Measurements from ENCODE around the gene DPP7. TPM values are rescaled to one million over a fixed set of nuclear protein-coding genes. Genes with fewer than 3 reads are reported as not detected.
"Not testable (repeated sequence)": the region's sequence is repeated elsewhere in the genome, so short reads cannot be mapped to it uniquely, and the experiment has no call there.

Gene DPP7
- total and polyA plus RNA-seq, 2 donors: 112 to 476 TPM

DNA sequence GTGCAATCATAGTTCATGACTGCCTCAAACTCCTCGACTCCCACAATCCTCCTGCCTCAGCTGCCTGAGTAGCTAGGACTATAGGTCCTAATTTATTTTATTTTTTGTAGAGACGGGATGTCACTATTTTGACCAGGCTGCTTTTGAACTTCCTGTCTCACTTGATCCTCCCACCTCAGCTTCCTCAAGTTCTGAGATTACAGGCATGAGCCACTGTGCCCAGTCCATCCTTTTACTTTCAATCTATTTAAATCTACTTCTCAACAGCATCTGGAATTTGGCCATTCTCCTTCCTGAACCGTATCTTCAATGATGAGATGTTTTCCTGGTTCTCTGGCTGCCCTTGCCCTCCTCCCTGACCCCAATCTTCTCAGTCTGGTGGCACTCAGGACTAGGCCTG lies 12.3 kb upstream of the DPP7 start:
- Histone ChIP-seq H3K27me3 (ENCODE audit: control insufficient read depth in 2 of 2, insufficient read depth in 1 of 2, low read length in 1 of 2) (peaks cover 0 to 25% of the 10 kb centered on the region in 2 donors), H3K9me3 (ENCODE audit: control insufficient read depth in 2 of 2, insufficient read depth in 1 of 2, low read length in 1 of 2) (peaks cover 0 to 9% of the 10 kb centered on the region in 2 donors), H3K4me1 (ENCODE audit: control insufficient read depth in 2 of 2, insufficient read depth in 2 of 2, low read length in 2 of 2) (peaks cover 38 to 54% of the 10 kb centered on the region in 2 donors), H3K27ac (ENCODE audit: low read depth in 1 of 2, low read length in 1 of 2) (peak overlapping the region; percentile 1 to 71), H3K4me3 (ENCODE audit: low read length in 2 of 2) (no peak overlapping the region), H3K36me3 (ENCODE audit: control insufficient read depth in 2 of 2, insufficient read depth in 2 of 2, low read length in 1 of 2) (no peaks in the 10 kb centered on the region)
- no peak for DNase-seq (ENCODE audit: low read depth in 6 of 9, low spot score in 9 of 9)
- whole genome bisulfite sequencing: 44% methylated on average over 3 of the region's 3 CpGs

DNA sequence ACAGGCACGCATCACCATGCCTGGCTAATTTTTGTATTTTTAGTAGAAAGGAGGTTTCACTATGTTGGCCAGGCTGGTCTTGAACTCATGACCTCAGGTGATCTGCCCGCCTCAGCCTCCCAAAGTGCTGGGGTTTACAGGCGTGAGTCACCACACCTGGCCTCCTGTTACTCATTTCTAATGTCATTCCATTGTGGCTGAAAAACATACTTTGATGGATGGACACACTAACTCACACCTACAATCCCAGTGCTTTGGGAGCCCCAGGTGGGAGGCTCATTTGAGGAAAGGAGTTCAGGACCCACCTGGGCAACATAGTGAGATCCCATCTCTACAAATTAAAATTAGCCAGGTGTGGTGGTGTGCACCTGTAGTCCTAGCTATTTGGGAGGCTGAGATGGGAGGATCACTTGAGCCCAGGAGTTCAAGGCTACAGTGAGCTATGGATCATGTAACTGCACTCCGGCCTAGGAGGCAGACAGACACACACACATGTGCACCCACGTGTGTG lies 9.5 kb upstream of the DPP7 start:
- not testable (repeated sequence) for H3K36me3 ChIP-seq (ENCODE audit: control insufficient read depth in 2 of 2, insufficient read depth in 2 of 2, low read length in 1 of 2); DNase-seq (ENCODE audit: low read depth in 6 of 9, low spot score in 9 of 9); H3K27ac ChIP-seq (ENCODE audit: low read depth in 1 of 2, low read length in 1 of 2); H3K9me3 ChIP-seq (ENCODE audit: control insufficient read depth in 2 of 2, insufficient read depth in 1 of 2, low read length in 1 of 2); H3K27me3 ChIP-seq (ENCODE audit: control insufficient read depth in 2 of 2, insufficient read depth in 1 of 2, low read length in 1 of 2); H3K4me3 ChIP-seq (ENCODE audit: low read length in 2 of 2)
- WGBS: 97% methylated on average over 5 of the region's 5 CpGs
- H3K4me1 ChIP-seq (ENCODE audit: control insufficient read depth in 2 of 2, insufficient read depth in 2 of 2, low read length in 2 of 2): peaks cover 31 to 52% of the 10 kb centered on the region in 2 donors

DNA sequence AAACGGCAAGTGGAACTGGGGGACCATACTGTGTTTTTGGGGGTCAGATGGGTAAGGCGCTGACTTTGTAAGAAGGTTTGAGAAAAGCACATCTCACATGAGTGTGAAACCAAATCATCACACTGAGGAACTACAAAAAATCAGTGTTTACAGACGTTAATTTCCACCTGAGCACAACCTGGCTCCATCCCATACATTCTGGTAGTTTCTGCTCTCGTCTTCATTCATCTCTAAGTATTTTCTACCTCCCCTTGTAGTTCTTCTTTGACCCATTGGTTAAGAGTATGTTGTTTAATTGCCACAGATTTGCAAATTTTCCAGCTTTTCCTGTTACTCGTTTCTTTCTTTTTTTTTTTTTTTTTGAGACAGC lies 8.9 kb upstream of the DPP7 start:
- Histone ChIP-seq H3K4me3 (ENCODE audit: low read length in 2 of 2) (no peak overlapping the region), H3K9me3 (ENCODE audit: control insufficient read depth in 2 of 2, insufficient read depth in 1 of 2, low read length in 1 of 2) (no peaks in the 10 kb centered on the region), H3K27me3 (ENCODE audit: control insufficient read depth in 2 of 2, insufficient read depth in 1 of 2, low read length in 1 of 2) (no peaks in the 10 kb centered on the region), H3K36me3 (ENCODE audit: control insufficient read depth in 2 of 2, insufficient read depth in 2 of 2, low read length in 1 of 2) (no peaks in the 10 kb centered on the region), H3K27ac (ENCODE audit: low read depth in 1 of 2, low read length in 1 of 2) (peak overlapping the region in 1 of 2 donors; percentile 91), H3K4me1 (ENCODE audit: control insufficient read depth in 2 of 2, insufficient read depth in 2 of 2, low read length in 2 of 2) (peaks cover 25 to 49% of the 10 kb centered on the region in 2 donors)
- DNase-seq (ENCODE audit: low read depth in 6 of 9, low spot score in 9 of 9): no peak
- WGBS: 88% methylated on average over 5 of the region's 5 CpGs

DNA sequence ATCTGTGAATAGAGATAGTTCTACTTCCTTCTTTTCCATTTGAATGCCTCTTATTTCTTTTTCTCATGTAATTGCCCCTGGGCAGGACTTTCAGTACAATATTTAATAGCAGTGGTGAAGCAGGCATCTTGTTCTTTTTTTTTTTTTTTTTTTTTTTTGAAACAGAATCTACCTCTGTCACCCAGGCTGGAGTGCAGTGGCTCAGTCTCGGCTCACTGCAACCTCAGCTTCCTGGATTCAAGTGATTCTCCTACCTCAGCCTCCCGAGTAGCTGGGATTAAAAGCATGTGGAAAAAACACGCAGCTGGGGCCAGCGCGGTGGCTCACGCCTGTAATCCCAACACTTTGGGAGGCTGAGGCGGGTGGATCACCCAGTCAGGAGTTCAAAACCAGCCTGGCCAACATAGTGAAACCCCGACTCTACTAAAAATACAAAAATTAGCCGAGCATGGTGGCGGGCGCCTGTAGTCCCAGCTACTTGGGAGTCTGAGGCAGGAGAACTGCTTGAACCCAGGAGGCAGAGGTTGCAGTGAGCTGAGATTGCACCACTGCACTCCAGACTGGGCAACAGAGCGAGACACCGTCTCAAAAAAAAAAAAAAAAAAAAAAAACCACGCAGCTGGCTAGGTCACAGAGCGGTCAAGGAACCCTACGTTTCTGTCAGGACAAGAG lies 8.4 kb upstream of the DPP7 start:
- not testable (repeated sequence) for H3K9me3 ChIP-seq (ENCODE audit: control insufficient read depth in 2 of 2, insufficient read depth in 1 of 2, low read length in 1 of 2); DNase-seq (ENCODE audit: low read depth in 6 of 9, low spot score in 9 of 9); H3K36me3 ChIP-seq (ENCODE audit: control insufficient read depth in 2 of 2, insufficient read depth in 2 of 2, low read length in 1 of 2); H3K27me3 ChIP-seq (ENCODE audit: control insufficient read depth in 2 of 2, insufficient read depth in 1 of 2, low read length in 1 of 2); H3K4me3 ChIP-seq (ENCODE audit: low read length in 2 of 2)
- peak overlapping the region; percentile 78 to 91 for H3K27ac ChIP-seq (ENCODE audit: low read depth in 1 of 2, low read length in 1 of 2)
- H3K4me1 ChIP-seq (ENCODE audit: control insufficient read depth in 2 of 2, insufficient read depth in 2 of 2, low read length in 2 of 2): peaks cover 20 to 44% of the 10 kb centered on the region in 2 donors
- whole genome bisulfite sequencing: 78% methylated on average over 16 of the region's 16 CpGs

DNA sequence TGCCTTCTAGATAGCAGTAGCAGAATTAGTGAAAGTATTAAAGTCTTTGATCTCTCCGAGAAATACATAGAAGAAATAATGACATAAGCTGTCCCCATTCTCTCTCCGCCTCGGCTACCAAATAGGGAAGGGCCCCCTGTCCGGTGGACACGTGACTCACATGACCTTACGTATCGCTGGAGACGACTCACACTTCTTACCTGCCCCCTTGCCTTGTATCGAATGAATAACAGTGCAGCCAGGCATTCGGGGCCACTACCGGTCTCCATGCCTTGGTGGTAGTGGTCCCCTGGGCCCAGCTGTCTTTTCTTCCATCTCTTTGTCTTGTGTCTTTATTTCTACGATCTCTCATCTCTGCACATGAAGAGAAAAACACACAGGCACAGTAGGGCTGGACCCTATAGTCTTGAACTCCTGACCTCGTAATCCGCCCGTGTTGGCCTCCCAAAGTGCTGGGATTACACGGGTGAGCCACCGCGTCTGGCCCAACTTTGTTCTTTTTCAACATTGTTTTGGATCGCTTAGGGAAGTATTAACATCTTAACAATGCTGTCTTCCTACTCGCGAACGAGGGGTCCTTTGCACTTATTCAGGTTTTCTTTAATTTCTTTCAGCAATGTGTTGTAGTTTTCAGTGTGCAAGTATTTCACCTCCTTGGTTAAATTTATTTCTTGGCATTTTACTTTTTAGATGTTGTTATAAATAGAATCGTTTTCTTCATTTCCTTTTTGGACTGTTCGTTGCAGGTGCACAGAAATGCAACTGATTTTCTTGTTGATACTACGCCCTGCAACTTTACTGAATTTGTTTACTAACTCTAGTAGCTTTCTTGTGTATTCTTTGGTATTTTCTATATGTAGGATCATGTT lies 7.6 kb upstream of the DPP7 start:
- peaks cover 18 to 36% of the 10 kb centered on the region in 2 donors for H3K4me1 ChIP-seq (ENCODE audit: control insufficient read depth in 2 of 2, insufficient read depth in 2 of 2, low read length in 2 of 2)

DNA sequence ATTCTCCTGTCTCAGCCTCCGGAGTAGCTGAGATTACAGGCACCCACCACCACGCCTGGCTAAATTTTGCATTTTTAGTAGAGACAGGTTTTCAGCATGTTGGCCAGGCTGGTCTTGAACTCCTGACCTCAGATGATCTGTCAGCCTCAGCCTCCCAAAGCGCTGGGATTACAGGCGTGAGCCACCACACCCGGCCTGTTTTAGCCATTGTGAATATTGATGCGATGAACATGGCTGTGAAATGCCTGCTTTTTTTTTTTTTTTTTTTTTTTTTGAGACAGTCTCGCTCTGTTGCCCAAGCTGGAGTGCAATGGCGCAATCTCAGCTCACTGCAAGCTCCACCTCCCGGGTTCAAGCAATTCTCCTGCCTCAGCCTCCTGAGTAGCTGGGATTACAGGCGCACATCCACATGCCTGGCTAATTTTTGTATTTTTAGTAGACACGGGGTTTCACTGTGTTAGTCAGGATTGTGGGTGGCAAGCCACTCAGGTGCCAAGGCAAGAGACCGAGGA lies 3.6 kb upstream of the DPP7 start:
- peaks cover 8 to 24% of the 10 kb centered on the region in 2 donors for H3K4me1 ChIP-seq (ENCODE audit: control insufficient read depth in 2 of 2, insufficient read depth in 2 of 2, low read length in 2 of 2)
- 88% methylated on average over 12 of the region's 12 CpGs for WGBS
- H3K27ac ChIP-seq (ENCODE audit: low read depth in 1 of 2, low read length in 1 of 2); H3K4me3 ChIP-seq (ENCODE audit: low read length in 2 of 2); H3K9me3 ChIP-seq (ENCODE audit: control insufficient read depth in 2 of 2, insufficient read depth in 1 of 2, low read length in 1 of 2); H3K36me3 ChIP-seq (ENCODE audit: control insufficient read depth in 2 of 2, insufficient read depth in 2 of 2, low read length in 1 of 2); DNase-seq (ENCODE audit: low read depth in 6 of 9, low spot score in 9 of 9): not testable (repeated sequence)
- H3K27me3 ChIP-seq (ENCODE audit: control insufficient read depth in 2 of 2, insufficient read depth in 1 of 2, low read length in 1 of 2): peaks cover 2 to 23% of the 10 kb centered on the region in 2 donors

More for the DNA sequence above, 7.6 kb upstream of the DPP7 start:
- H3K4me3 ChIP-seq (ENCODE audit: low read length in 2 of 2); H3K36me3 ChIP-seq (ENCODE audit: control insufficient read depth in 2 of 2, insufficient read depth in 2 of 2, low read length in 1 of 2); H3K9me3 ChIP-seq (ENCODE audit: control insufficient read depth in 2 of 2, insufficient read depth in 1 of 2, low read length in 1 of 2); H3K27me3 ChIP-seq (ENCODE audit: control insufficient read depth in 2 of 2, insufficient read depth in 1 of 2, low read length in 1 of 2): not testable (repeated sequence)
- 75% methylated on average over 25 of the region's 25 CpGs for WGBS
- peak overlapping the region; percentile 78 to 91 for H3K27ac ChIP-seq (ENCODE audit: low read depth in 1 of 2, low read length in 1 of 2)
- DNase-seq (ENCODE audit: low read depth in 6 of 9, low spot score in 9 of 9): peak in 1 of 9 donors; percentile 68

DNA sequence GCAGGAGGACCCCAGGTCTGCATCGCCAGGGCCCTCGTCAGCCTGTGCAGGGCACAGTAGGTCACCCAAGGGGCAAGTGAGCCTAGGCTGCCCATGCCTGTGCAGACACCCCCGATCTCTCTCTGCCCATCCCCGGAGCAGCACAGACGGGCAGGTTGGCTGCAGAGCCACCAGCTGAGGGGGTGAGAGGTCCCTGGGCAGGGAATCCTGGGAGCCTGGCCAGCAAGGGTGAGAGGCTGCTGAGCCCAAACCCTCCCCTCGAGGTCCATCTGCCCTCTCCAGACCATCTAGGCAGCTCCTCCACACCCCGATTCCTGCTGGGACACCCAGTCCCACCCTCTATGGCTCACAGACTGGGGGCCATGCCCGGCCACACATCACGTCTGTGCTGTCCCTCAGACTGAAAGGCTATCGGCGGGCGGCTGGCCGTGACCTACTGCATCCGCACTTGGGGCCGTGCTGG lies 2.8 kb upstream of the DPP7 start:
- H3K4me3 ChIP-seq (ENCODE audit: low read length in 2 of 2): no peak overlapping the region
- peaks cover 4 to 8% of the 10 kb centered on the region in 2 donors for H3K36me3 ChIP-seq (ENCODE audit: control insufficient read depth in 2 of 2, insufficient read depth in 2 of 2, low read length in 1 of 2)
- 94% methylated on average over 15 of the region's 15 CpGs for WGBS
- peaks cover 6 to 19% of the 10 kb centered on the region in 2 donors for H3K4me1 ChIP-seq (ENCODE audit: control insufficient read depth in 2 of 2, insufficient read depth in 2 of 2, low read length in 2 of 2)
- H3K27me3 ChIP-seq (ENCODE audit: control insufficient read depth in 2 of 2, insufficient read depth in 1 of 2, low read length in 1 of 2): peaks cover 2 to 32% of the 10 kb centered on the region in 2 donors
- no peaks in the 10 kb centered on the region for H3K9me3 ChIP-seq (ENCODE audit: control insufficient read depth in 2 of 2, insufficient read depth in 1 of 2, low read length in 1 of 2)
- no peak overlapping the region for H3K27ac ChIP-seq (ENCODE audit: low read depth in 1 of 2, low read length in 1 of 2)
- no peak for DNase-seq (ENCODE audit: low read depth in 6 of 9, low spot score in 9 of 9)

DNA sequence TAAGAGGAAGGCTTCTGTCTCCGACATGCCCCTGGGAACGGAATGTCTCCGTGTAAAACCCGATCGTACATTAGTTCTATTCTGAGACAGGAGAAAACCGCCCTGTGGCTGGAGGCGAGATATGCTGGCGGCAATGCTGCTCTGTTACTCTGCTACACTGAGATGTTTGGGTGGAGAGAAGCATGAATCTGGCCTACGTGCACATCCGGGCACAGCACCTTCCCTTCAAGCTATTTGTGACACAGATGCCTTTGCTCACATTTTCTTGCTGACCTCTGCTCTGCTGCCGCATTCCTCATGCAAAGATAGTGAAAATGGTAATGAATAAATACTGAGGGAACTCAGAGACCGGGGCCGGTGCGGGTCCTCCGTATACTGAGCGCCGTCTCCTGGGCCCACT lies 2.2 kb upstream of the DPP7 start:
- H3K9me3 ChIP-seq (ENCODE audit: control insufficient read depth in 2 of 2, insufficient read depth in 1 of 2, low read length in 1 of 2): no peaks in the 10 kb centered on the region
- H3K4me3 ChIP-seq (ENCODE audit: low read length in 2 of 2): no peak overlapping the region
- 95% methylated on average over 17 of the region's 17 CpGs for WGBS
- peaks cover 2 to 33% of the 10 kb centered on the region in 2 donors for H3K27me3 ChIP-seq (ENCODE audit: control insufficient read depth in 2 of 2, insufficient read depth in 1 of 2, low read length in 1 of 2)
- DNase-seq (ENCODE audit: low read depth in 6 of 9, low spot score in 9 of 9): no peak
- H3K27ac ChIP-seq (ENCODE audit: low read depth in 1 of 2, low read length in 1 of 2): no peak overlapping the region
- H3K36me3 ChIP-seq (ENCODE audit: control insufficient read depth in 2 of 2, insufficient read depth in 2 of 2, low read length in 1 of 2): peaks cover 7 to 14% of the 10 kb centered on the region in 2 donors
- H3K4me1 ChIP-seq (ENCODE audit: control insufficient read depth in 2 of 2, insufficient read depth in 2 of 2, low read length in 2 of 2): peaks cover 3 to 13% of the 10 kb centered on the region in 2 donors

Data from thymus (tissue), 11 donors.